Loucy (cell line): ENCODE results near the gene CFAP70.
"Not testable (repeated sequence)": the region's sequence is repeated elsewhere in the genome, so short reads cannot be mapped to it uniquely, and the experiment has no call there.

Experiments
- EZH2phosphoT487 ChIP-seq: fragments of 200-600 bp; IDR thresholded peaks from 2 replicates; pipeline ENCODE4 v1.6.1; 2018; ENCODE audit warnings: antibody characterized with exemption, mild to moderate bottlenecking, moderate library complexity, borderline replicate concordance
- TF ChIP-seq, protein P1 (sequence below): fragments of 200-600 bp; sonication (generic); conservative IDR thresholded peaks from 2 replicates; pipeline ENCODE4 v1.5.1; 2014; ENCODE audit warnings: mild to moderate bottlenecking, antibody characterized with exemption, low read length

- TF ChIP-seq, protein P1, sequence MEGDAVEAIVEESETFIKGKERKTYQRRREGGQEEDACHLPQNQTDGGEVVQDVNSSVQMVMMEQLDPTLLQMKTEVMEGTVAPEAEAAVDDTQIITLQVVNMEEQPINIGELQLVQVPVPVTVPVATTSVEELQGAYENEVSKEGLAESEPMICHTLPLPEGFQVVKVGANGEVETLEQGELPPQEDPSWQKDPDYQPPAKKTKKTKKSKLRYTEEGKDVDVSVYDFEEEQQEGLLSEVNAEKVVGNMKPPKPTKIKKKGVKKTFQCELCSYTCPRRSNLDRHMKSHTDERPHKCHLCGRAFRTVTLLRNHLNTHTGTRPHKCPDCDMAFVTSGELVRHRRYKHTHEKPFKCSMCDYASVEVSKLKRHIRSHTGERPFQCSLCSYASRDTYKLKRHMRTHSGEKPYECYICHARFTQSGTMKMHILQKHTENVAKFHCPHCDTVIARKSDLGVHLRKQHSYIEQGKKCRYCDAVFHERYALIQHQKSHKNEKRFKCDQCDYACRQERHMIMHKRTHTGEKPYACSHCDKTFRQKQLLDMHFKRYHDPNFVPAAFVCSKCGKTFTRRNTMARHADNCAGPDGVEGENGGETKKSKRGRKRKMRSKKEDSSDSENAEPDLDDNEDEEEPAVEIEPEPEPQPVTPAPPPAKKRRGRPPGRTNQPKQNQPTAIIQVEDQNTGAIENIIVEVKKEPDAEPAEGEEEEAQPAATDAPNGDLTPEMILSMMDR, result not testable (repeated sequence)
- not testable (repeated sequence) for TF ChIP-seq EZH2phosphoT487
Measured at GRCh38 chr10:73394325-73394724, 35.7 kb upstream of the CFAP70 start.
